Stimulated activated CD8-positive, alpha-beta memory T cell treated with anti-CD3 and anti-CD28 coated beads, Interleukin-7, amount 100 ng/mL, for 24 hours (primary cell): ENCODE data around the gene NUDT3.
"Not testable (repeated sequence)": the region's sequence is repeated elsewhere in the genome, so short reads cannot be mapped to it uniquely, and the experiment has no call there.

Experiments
- DNase-seq: peaks from one replicate; pipeline ENCODE4 v3.0.0-alpha.2; 2020; ENCODE audit warnings: low read depth

NUDT3 gene

GRCh38 chr6:34252395-34252794 lies 140.1 kb downstream of the NUDT3 start:
- DNase-seq = not testable (repeated sequence)

GRCh38 chr6:34249469-34250261 lies 142.8 kb downstream of the NUDT3 start:
- no peak for DNase-seq

- peak; percentile 96 for DNase-seq
Measured at GRCh38 chr6:34248727-34249468, 143.6 kb downstream of the NUDT3 start, which contains the start of gene SMIM29. TSS of gene SMIM29 (minus strand) at chr6:34249006. CDS start at chr6:34247791, 1,215 bp downstream.

- DNase-seq = no peak
Measured at GRCh38 chr6:34248198-34248726, 144.2 kb downstream of the NUDT3 start.

- DNase-seq = no peak
Measured at GRCh38 chr6:34247481-34248197, 144.8 kb downstream of the NUDT3 start.

GRCh38 chr6:34246563-34247391 lies 145.7 kb downstream of the NUDT3 start:
- no peak for DNase-seq

- DNase-seq = no peak
Measured at GRCh38 chr6:34246249-34246562, 146.3 kb downstream of the NUDT3 start.

- not testable (repeated sequence) for DNase-seq
Measured at GRCh38 chr6:34245761-34246140, 146.7 kb downstream of the NUDT3 start.

- DNase-seq = not testable (repeated sequence)
Measured at GRCh38 chr6:34245032-34245760, 147.3 kb downstream of the NUDT3 start.

- peak; percentile 50 for DNase-seq
Measured at GRCh38 chr6:34243901-34244884, 148.3 kb downstream of the NUDT3 start.

- DNase-seq = no peak
Measured at GRCh38 chr6:34243131-34243771, 149.2 kb downstream of the NUDT3 start.

- no peak for DNase-seq
Measured at GRCh38 chr6:34242252-34243130, 150.0 kb downstream of the NUDT3 start.

- no peak for DNase-seq
Measured at GRCh38 chr6:34241351-34242215, 150.9 kb downstream of the NUDT3 start.

- no peak for DNase-seq
Measured at GRCh38 chr6:34240329-34241248, 151.9 kb downstream of the NUDT3 start.

- DNase-seq = no peak
Measured at GRCh38 chr6:34239893-34240292, 152.6 kb downstream of the NUDT3 start.

- no peak for DNase-seq
Measured at GRCh38 chr6:34239500-34239825, 153.0 kb downstream of the NUDT3 start.
